T-cell (primary cell): ENCODE results near the gene SLC43A1. TPM values are rescaled to one million over a fixed set of nuclear protein-coding genes. Genes with fewer than 3 reads are reported as not detected.
"Not testable (repeated sequence)": the region's sequence is repeated elsewhere in the genome, so short reads cannot be mapped to it uniquely, and the experiment has no call there.

ENCODE experiments used
- ATAC-seq, 4 experiments: fragments of 200-7000 bp in 3 of 4; fragments of 150-1000 bp in 1 of 4; cut with Tn5 transposase; replicated peaks in 1 of 4; 1 replicate in 3 of 4; 2 replicates in 1 of 4; pipeline ENCODE4 v1.10.0; 2021; ENCODE audit warnings: moderate library complexity in 3 of 4, mild to moderate bottlenecking in 2 of 4, moderate number of reproducible peaks in 1 of 4
- CTCF ChIA-PET, 2 donors: fragments of 300-600 bp; sonication (Branson Sonifier 250); formaldehyde crosslinking; loops; one replicate each; lab custom pipeline; 2022; ENCODE audit warnings: antibody characterized with exemption in 2 of 2; lab: Charles Lee
- POLR2A ChIA-PET, 2 donors: fragments of 300-600 bp; sonication (Branson Sonifier 250); formaldehyde crosslinking; loops; one replicate each; lab custom pipeline; 2022; ENCODE audit warnings: antibody characterized with exemption in 2 of 2; lab: Charles Lee
- DNase-seq, 35 experiments: peaks; one replicate each; pipeline versions ENCODE4 v3.0.0 to v3.0.0-alpha.2; 2013 to 2023
- H3K27ac ChIP-seq: one replicate; pipeline ENCODE4 v1.5.1; 2013; ENCODE audit warnings: low read length
- H3K27me3 ChIP-seq, 2 experiments: replicated peaks in 1 of 2; 1 replicate in 1 of 2; 2 replicates in 1 of 2; pipeline versions ENCODE4 v1.6.1 to v1.7.0; 2013; ENCODE audit warnings: low read length in 1 of 2, mixed read lengths in 1 of 2; ENCODE audit not compliant: control insufficient read depth in 2 of 2, insufficient read depth in 2 of 2; ENCODE audit errors: extremely low read depth in 1 of 2
- H3K36me3 ChIP-seq, 2 donors: 1 replicate in 1 of 2; 2 replicates in 1 of 2; pipeline versions ENCODE4 v1.6.1 to v1.7.0; 2013; ENCODE audit warnings: low read length in 1 of 2; ENCODE audit not compliant: control insufficient read depth in 2 of 2, insufficient read depth in 1 of 2; ENCODE audit errors: extremely low read depth in 1 of 2
- H3K4me1 ChIP-seq, 2 experiments: 1 replicate in 1 of 2; 2 replicates in 1 of 2; pipeline versions ENCODE4 v1.6.1 to v1.7.0; 2013; ENCODE audit warnings: low read length in 2 of 2, mixed read lengths in 1 of 2; ENCODE audit not compliant: insufficient read depth in 2 of 2, control insufficient read depth in 1 of 2; ENCODE audit errors: extremely low read depth in 1 of 2
- H3K4me3 ChIP-seq, 2 donors: 1 replicate in 1 of 2; 2 replicates in 1 of 2; pipeline versions ENCODE4 v1.5.1 to v1.7.0; 2013; ENCODE audit warnings: mild to moderate bottlenecking in 2 of 2, low read length in 1 of 2, moderate library complexity in 1 of 2; ENCODE audit not compliant: control insufficient read depth in 1 of 2; ENCODE audit errors: extremely low read depth in 1 of 2
- H3K9me3 ChIP-seq: 2 replicates; pipeline ENCODE4 v1.7.0; 2013
- H3K27ac Mint-ChIP-seq, 2 donors: one replicate each; pipeline ENCODE4 v1.8.0; 2020 to 2021; ENCODE audit warnings: mild to moderate bottlenecking in 2 of 2, mixed read lengths in 2 of 2
- H3K27me3 Mint-ChIP-seq, 2 donors: one replicate each; pipeline ENCODE4 v1.8.0; 2021 to 2022; ENCODE audit warnings: mixed read lengths in 2 of 2
- H3K36me3 Mint-ChIP-seq: one replicate; pipeline ENCODE4 v1.8.0; 2021; ENCODE audit warnings: mixed read lengths
- H3K4me1 Mint-ChIP-seq, 3 donors: one replicate each; pipeline ENCODE4 v1.8.0; 2020 to 2022; ENCODE audit warnings: mixed read lengths in 3 of 3, mild to moderate bottlenecking in 1 of 3
- H3K4me3 Mint-ChIP-seq, 3 donors: one replicate each; pipeline ENCODE4 v1.8.0; 2020 to 2022; ENCODE audit warnings: mild to moderate bottlenecking in 3 of 3, mixed read lengths in 3 of 3, moderate library complexity in 3 of 3
- H3K9me3 Mint-ChIP-seq, 3 donors: one replicate each; pipeline ENCODE4 v1.8.0; 2020 to 2022; ENCODE audit warnings: mixed read lengths in 3 of 3
- WGBS: methylation state at CpG from one replicate; pipeline ENCODE4 v1.1.5; 2013; ENCODE audit warnings: missing lambda C conversion rate; ENCODE audit not compliant: insufficient coverage; 5-methylcytosine and 5-hydroxymethylcytosine counted together
- total RNA-seq, 35 experiments: library from RNA in 6 of 35; stranded (reverse) in 6 of 35; fragments of 120-200 nt in 1 of 35; gene quantifications; one replicate each; pipeline versions ENCODE4 v1.2.1 to v1.2.4 and lab custom pipeline; 2013 to 2026

SLC43A1 gene
- total RNA-seq, 5 donors from 2014 or later (not counting 1 experiment from before 2014, with no cell fraction given) = 8.8 to 31.6 (median 25.1) TPM

DNA sequence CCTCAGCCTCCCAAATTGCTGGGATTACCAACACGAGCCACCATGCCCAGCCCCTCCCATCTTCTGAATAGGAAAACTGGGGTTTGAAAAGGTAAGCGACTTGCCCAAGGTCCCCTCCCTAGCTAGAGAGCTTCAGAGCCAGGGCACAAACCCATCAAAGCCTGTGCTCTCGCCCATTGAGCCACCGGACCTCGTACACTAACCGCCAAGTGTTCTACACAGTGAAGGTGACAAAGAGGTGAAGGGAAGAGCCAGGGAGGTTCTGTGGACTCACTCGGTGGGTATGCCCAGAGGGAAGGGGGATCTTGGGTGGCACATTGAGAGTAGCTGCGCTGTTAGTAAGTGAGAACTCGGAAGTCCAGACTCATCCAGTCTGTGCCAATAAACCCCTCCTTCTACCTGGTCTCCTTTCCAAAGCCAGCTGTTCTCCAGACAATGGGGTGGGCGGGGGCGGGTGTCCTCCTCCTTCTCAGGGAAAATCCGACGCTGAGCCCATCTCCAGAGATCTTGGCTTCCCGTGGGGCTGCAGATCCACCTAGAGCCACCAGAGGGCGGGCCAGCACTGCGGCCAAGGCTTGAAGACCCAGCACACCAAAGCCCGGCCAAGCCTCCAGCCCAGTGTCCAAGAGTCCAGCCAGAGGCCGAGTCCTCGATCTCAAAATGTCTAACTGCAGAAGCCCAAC is 58.4 kb downstream of the SLC43A1 start:
- no peak overlapping the region for H3K27ac Mint-ChIP-seq
- peak overlapping the region; percentile 50 to 97 (median 61) for H3K4me3 Mint-ChIP-seq
- POLR2A ChIA-PET = interaction anchor here in 1 of 2 donors (0.6 kb wide), 1 partner anchor 10 kb away, joined by 4 read pairs; no protein-coding TSS in a partner anchor
- Histone ChIP-seq H3K27me3 (peaks cover 4 to 65% of the 10 kb centered on the region in 2 experiments), H3K4me1 (peaks cover 14 to 41% of the 10 kb centered on the region in 2 experiments), H3K9me3 (no peaks in the 10 kb centered on the region), H3K4me3 (no peak overlapping the region), H3K36me3 (no peaks in the 10 kb centered on the region), H3K27ac (no peak overlapping the region)
- peaks cover 33 to 38% of the 10 kb centered on the region in 2 donors for H3K27me3 Mint-ChIP-seq
- CTCF ChIA-PET = interaction anchor here (0.5 to 5.8 kb wide), 40 partner anchors 10 to 286 kb away, joined by 3 to 46 read pairs (median 5); partner anchors contain the start of genes TIMM10 (in 1 of the 2) and UBE2L6 (in 1 of the 2)
- H3K36me3 Mint-ChIP-seq = no peaks in the 10 kb centered on the region
- ATAC-seq (peak; percentile 45 to 70 (median 58)), DNase-seq (peak in 34 of 35 experiments; percentile 28 to 84 (median 60))
- WGBS = 0% methylated on average over 10 of the region's 19 CpGs
- peaks cover 23 to 32% (median 31%) of the 10 kb centered on the region in 3 donors for H3K4me1 Mint-ChIP-seq
- no peaks in the 10 kb centered on the region for H3K9me3 Mint-ChIP-seq

DNA sequence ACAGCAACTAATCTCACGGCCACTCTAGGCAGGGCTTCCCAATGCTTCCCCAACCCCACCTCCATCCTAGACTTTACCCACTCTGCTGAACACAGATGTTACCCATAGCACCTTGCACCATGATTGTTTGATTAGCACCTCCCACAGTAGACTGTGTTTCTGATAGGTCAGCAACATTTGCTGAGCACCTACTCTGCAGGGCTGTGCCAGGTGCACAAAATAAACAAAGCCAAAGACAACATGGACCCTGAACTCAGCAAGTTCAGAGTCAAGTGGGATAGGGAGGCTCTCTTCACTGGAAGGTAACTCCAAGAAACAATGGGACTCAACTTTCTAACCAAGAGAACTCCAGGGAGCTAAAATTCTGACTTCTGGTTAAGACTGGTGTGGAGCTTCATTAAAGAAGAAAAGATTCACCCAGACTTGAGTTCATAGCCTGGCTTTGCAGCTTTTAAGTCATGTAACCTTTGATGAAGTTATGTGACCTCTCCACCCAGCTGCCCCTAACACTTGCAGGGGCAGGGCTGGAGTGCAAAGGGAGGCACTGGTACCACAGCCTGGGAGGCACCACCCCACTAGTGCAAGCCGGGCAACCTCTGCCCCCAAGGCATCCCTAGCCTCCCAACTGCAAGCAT is 61.8 kb downstream of the SLC43A1 start:
- no peak for ATAC-seq
- Histone ChIP-seq H3K27me3 (peaks cover 0 to 35% of the 10 kb centered on the region in 2 experiments), H3K36me3 (no peaks in the 10 kb centered on the region), H3K9me3 (no peaks in the 10 kb centered on the region), H3K4me3 (no peak overlapping the region), H3K27ac (no peak overlapping the region), H3K4me1 (peaks cover 2 to 17% of the 10 kb centered on the region in 2 experiments)
- Mint-ChIP-seq H3K4me3 (no peak overlapping the region), H3K36me3 (no peaks in the 10 kb centered on the region), H3K4me1 (peaks cover 11 to 15% (median 13%) of the 10 kb centered on the region in 3 donors), H3K27me3 (peaks cover 16 to 26% of the 10 kb centered on the region in 2 donors), H3K27ac (no peak overlapping the region), H3K9me3 (no peaks in the 10 kb centered on the region)
- no peak for DNase-seq
- CTCF ChIA-PET = no interaction called here
- 92% methylated on average over 2 of the region's 2 CpGs for WGBS
- POLR2A ChIA-PET = no interaction called here

DNA sequence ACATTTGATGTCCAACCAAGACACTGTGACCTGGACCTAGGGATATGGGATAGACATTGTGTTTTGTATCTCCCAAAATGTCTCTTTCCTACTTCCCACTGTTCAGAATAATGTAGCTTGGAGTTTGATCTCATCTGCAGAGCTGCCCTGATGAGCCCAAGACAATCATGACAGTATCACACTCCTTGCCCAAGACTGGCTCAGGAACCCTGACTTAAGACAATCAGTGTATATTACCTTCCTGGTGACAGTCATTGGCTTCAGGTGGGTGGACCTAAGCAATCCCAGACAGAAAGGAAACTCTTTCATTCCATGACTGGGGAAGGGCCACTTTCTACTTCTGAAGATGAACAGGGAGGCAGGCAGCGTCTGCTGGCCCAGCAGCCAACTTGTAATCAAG is 69.4 kb downstream of the SLC43A1 start:
- DNase-seq (no peak), ATAC-seq (no peak)
- CTCF ChIA-PET = interaction anchor here in 1 of 2 donors (1.6 kb wide), 1 partner anchor 11 kb away, joined by 5 read pairs; no protein-coding TSS in a partner anchor
- peaks cover 0 to 12% of the 10 kb centered on the region in 2 experiments for H3K27me3 ChIP-seq
- H3K4me3 Mint-ChIP-seq = no peak overlapping the region
- H3K9me3 Mint-ChIP-seq = no peaks in the 10 kb centered on the region
- POLR2A ChIA-PET = interaction anchor here in 1 of 2 donors (0.7 kb wide), 1 partner anchor 1078 kb away, joined by 4 read pairs; no protein-coding TSS in a partner anchor
- no peak overlapping the region for H3K27ac Mint-ChIP-seq
- H3K4me3 ChIP-seq = no peak overlapping the region
- no peaks in the 10 kb centered on the region for H3K36me3 ChIP-seq
- H3K4me1 Mint-ChIP-seq = no peaks in the 10 kb centered on the region
- H3K27me3 Mint-ChIP-seq = peaks cover 14 to 17% of the 10 kb centered on the region in 2 donors
- no peaks in the 10 kb centered on the region for H3K4me1 ChIP-seq
- 67% methylated on average over 1 of the region's 1 CpG for WGBS
- H3K9me3 ChIP-seq = no peaks in the 10 kb centered on the region
- no peak overlapping the region for H3K27ac ChIP-seq
- no peaks in the 10 kb centered on the region for H3K36me3 Mint-ChIP-seq

DNA sequence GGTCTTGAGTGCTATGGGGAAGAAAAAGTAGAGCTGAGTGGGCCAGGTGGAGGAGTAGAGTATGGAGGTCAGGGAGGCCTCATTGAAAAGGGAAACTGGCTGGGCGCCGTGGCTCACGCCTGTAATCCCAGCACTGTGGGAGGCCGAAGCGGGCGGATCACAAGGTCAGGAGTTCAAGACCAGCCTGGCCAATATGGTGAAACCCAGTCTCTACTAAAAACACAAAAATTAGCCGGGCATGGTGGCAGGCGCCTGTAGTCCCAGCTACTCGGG is 70.4 kb downstream of the SLC43A1 start:
- Mint-ChIP-seq H3K27ac (peak overlapping the region in 1 of 2 donors; percentile 21), H3K27me3 (peaks cover 14% of the 10 kb centered on the region in 2 donors)
- H3K36me3 Mint-ChIP-seq, ATAC-seq, H3K9me3 Mint-ChIP-seq, H3K9me3 ChIP-seq, H3K4me3 ChIP-seq, POLR2A ChIA-PET, H3K36me3 ChIP-seq, H3K4me3 Mint-ChIP-seq, H3K4me1 ChIP-seq, H3K27ac ChIP-seq, DNase-seq, H3K4me1 Mint-ChIP-seq: not testable (repeated sequence)
- CTCF ChIA-PET = interaction anchor here in 1 of 2 donors (1.0 kb wide), 1 partner anchor 12 kb away, joined by 4 read pairs; no protein-coding TSS in a partner anchor
- H3K27me3 ChIP-seq = peaks cover 0 to 12% of the 10 kb centered on the region in 2 experiments
- no CpG with 5 or more reads among the region's 9 CpGs for WGBS

DNA sequence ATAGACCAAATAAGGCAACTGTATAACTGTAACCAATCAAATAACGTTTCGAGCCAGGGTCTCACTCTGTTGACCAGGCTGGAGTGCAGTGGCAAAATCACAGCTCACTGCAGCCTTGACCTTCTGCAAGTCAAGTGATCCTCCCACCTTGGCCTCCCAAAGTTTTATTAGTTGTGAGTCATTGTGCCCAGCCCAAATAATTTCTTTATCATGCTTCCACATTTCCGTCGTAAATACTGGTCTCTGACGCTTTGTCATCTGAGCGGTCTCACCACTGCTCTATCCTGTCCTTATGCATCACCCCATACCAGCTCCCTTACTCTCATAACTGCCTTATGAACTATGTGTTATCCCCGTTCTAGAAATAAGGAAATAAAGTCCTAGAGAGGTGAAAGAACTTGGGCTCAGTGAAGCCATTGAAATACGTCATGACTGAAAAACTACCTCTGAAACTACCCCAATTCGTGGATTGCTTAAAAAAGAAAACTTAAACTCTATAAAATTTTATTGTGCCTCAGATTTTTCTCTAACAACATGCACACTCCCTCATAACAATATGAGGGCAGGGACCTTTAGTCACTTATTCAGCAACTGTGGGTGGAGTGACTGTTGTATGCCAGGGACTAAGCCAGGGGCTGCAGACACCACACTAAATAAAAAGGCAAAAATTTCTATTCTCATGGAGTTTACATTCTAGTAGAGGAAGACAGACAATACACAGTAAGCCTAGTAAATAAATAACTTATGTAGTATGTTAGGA is 71.0 kb downstream of the SLC43A1 start:
- ChIA-PET POLR2A (no interaction called here), CTCF (interaction anchor here in 1 of 2 donors (1.0 kb wide), 1 partner anchor 13 kb away, joined by 4 read pairs; no protein-coding TSS in a partner anchor)
- H3K4me1 Mint-ChIP-seq = no peaks in the 10 kb centered on the region
- H3K27me3 ChIP-seq = peaks cover 0 to 12% of the 10 kb centered on the region in 2 experiments
- DNase-seq (no peak), ATAC-seq (no peak)
- no peaks in the 10 kb centered on the region for H3K4me1 ChIP-seq
- H3K36me3 Mint-ChIP-seq = no peaks in the 10 kb centered on the region
- H3K27me3 Mint-ChIP-seq = peaks cover 11 to 12% of the 10 kb centered on the region in 2 donors
- H3K9me3 ChIP-seq = no peaks in the 10 kb centered on the region
- H3K36me3 ChIP-seq = no peaks in the 10 kb centered on the region
- no peak overlapping the region for H3K27ac Mint-ChIP-seq
- H3K4me3 ChIP-seq = no peak overlapping the region
- no peak overlapping the region for H3K4me3 Mint-ChIP-seq
- H3K9me3 Mint-ChIP-seq = no peaks in the 10 kb centered on the region
- 87% methylated on average over 4 of the region's 9 CpGs for WGBS
- no peak overlapping the region for H3K27ac ChIP-seq

DNA sequence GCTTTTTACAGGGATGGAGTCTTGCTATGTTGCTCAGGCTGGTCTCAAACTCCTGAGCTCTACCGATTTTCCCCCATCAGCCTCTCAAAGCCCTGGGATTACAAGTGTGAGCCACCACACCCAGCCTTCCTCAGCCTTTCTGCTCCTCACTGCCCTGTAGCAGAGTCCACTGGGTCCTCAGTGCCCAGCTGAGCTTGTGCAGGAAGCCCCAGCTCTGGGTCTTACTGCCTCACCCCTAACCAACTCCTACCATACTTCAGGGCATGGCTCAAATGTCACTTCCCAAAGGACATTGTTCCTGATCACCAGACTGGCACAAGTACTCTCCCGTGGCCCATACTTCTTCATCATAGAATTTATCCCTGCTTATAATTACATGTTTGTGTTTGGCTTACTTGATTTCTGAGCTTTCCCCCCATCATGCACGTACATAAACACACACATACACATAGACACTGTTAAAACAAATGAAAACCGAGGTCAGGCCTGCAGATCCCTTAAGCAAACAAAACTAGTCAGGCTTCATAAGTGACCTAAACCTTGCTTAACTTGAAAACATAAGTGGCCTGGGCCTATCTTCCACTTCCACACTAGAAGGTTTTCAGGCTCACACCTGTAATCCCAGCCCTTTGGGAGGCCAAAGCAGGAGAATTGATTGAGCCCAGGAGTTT is 74.6 kb downstream of the SLC43A1 start:
- 78% methylated on average over 1 of the region's 4 CpGs for WGBS
- DNase-seq (no peak), ATAC-seq (no peak)
- H3K27me3 Mint-ChIP-seq = no peaks in the 10 kb centered on the region
- no peak overlapping the region for H3K4me3 Mint-ChIP-seq
- no peaks in the 10 kb centered on the region for H3K36me3 Mint-ChIP-seq
- H3K4me1 Mint-ChIP-seq = no peaks in the 10 kb centered on the region
- no peaks in the 10 kb centered on the region for H3K4me1 ChIP-seq
- H3K4me3 ChIP-seq = no peak overlapping the region
- CTCF ChIA-PET = no interaction called here
- no peaks in the 10 kb centered on the region for H3K9me3 Mint-ChIP-seq
- H3K27ac Mint-ChIP-seq = no peak overlapping the region
- H3K27ac ChIP-seq = no peak overlapping the region
- no peaks in the 10 kb centered on the region for H3K36me3 ChIP-seq
- H3K27me3 ChIP-seq = no peaks in the 10 kb centered on the region
- POLR2A ChIA-PET = no interaction called here
- no peaks in the 10 kb centered on the region for H3K9me3 ChIP-seq
